ENCODE data around the gene ANKRD16.

ANKRD16 gene

GRCh38 chr10:5818894-5819293 lies 70.8 kb downstream of the ANKRD16 start:
- no peaks in the 10 kb centered on the region for H3K27me3 ChIP-seq (ENCODE audit: control insufficient read depth, insufficient read depth, low read length)
- no peaks in the 10 kb centered on the region for H3K36me3 ChIP-seq (ENCODE audit: control insufficient read depth, insufficient read depth, low read length)
- no peak overlapping the region for H3K27ac ChIP-seq (ENCODE audit: low read depth, low read length)
- H3K4me1 ChIP-seq (ENCODE audit: control insufficient read depth, insufficient read depth, low read length): peaks cover 9% of the 10 kb centered on the region
- H3K9ac ChIP-seq (ENCODE audit: low read length): no peak overlapping the region
- no peak overlapping the region for H3K4me3 ChIP-seq (ENCODE audit: low read length)

GRCh38 chr10:5818048-5818331 lies 71.7 kb downstream of the ANKRD16 start:
- Histone ChIP-seq H3K27ac (ENCODE audit: low read depth, low read length) (no peak overlapping the region), H3K9ac (ENCODE audit: low read length) (no peak overlapping the region), H3K4me1 (ENCODE audit: control insufficient read depth, insufficient read depth, low read length) (peaks cover 9% of the 10 kb centered on the region), H3K27me3 (ENCODE audit: control insufficient read depth, insufficient read depth, low read length) (no peaks in the 10 kb centered on the region), H3K4me3 (ENCODE audit: low read length) (no peak overlapping the region), H3K36me3 (ENCODE audit: control insufficient read depth, insufficient read depth, low read length) (no peaks in the 10 kb centered on the region)

GRCh38 chr10:5817322-5818047 lies 72.2 kb downstream of the ANKRD16 start:
- Histone ChIP-seq H3K4me1 (ENCODE audit: control insufficient read depth, insufficient read depth, low read length) (peaks cover 9% of the 10 kb centered on the region), H3K27ac (ENCODE audit: low read depth, low read length) (no peak overlapping the region), H3K27me3 (ENCODE audit: control insufficient read depth, insufficient read depth, low read length) (no peaks in the 10 kb centered on the region), H3K36me3 (ENCODE audit: control insufficient read depth, insufficient read depth, low read length) (no peaks in the 10 kb centered on the region), H3K9ac (ENCODE audit: low read length) (no peak overlapping the region), H3K4me3 (ENCODE audit: low read length) (no peak overlapping the region)

GRCh38 chr10:5816170-5816569 lies 73.5 kb downstream of the ANKRD16 start:
- Histone ChIP-seq H3K27ac (ENCODE audit: low read depth, low read length) (no peak overlapping the region), H3K9ac (ENCODE audit: low read length) (no peak overlapping the region), H3K27me3 (ENCODE audit: control insufficient read depth, insufficient read depth, low read length) (no peaks in the 10 kb centered on the region), H3K36me3 (ENCODE audit: control insufficient read depth, insufficient read depth, low read length) (no peaks in the 10 kb centered on the region), H3K4me1 (ENCODE audit: control insufficient read depth, insufficient read depth, low read length) (peaks cover 13% of the 10 kb centered on the region), H3K4me3 (ENCODE audit: low read length) (no peak overlapping the region)

- H3K4me3 ChIP-seq (ENCODE audit: low read length): peak overlapping the region; percentile 85
- H3K27me3 ChIP-seq (ENCODE audit: control insufficient read depth, insufficient read depth, low read length): no peaks in the 10 kb centered on the region
- H3K4me1 ChIP-seq (ENCODE audit: control insufficient read depth, insufficient read depth, low read length): peaks cover 19% of the 10 kb centered on the region
- no peaks in the 10 kb centered on the region for H3K36me3 ChIP-seq (ENCODE audit: control insufficient read depth, insufficient read depth, low read length)
- peak overlapping the region; percentile 74 for H3K9ac ChIP-seq (ENCODE audit: low read length)
- peak overlapping the region; percentile 93 for H3K27ac ChIP-seq (ENCODE audit: low read depth, low read length)
Observed at GRCh38 chr10:5814110-5815107, 75.3 kb downstream of the ANKRD16 start.

GRCh38 chr10:5813341-5814109 lies 76.2 kb downstream of the ANKRD16 start, which contains the start of gene GDI2:
TSS of gene GDI2 (minus strand) at chr10:5813434. CDS start at chr10:5813258, 176 bp downstream.
- no peaks in the 10 kb centered on the region for H3K27me3 ChIP-seq (ENCODE audit: control insufficient read depth, insufficient read depth, low read length)
- peak within 1 kb of the TSS; percentile 87 for H3K9ac ChIP-seq (ENCODE audit: low read length)
- H3K4me3 ChIP-seq (ENCODE audit: low read length): peak within 1 kb of the TSS; percentile 97
- peak within 1 kb of the TSS; percentile 98 for H3K27ac ChIP-seq (ENCODE audit: low read depth, low read length)
- no peaks in the 10 kb centered on the region for H3K36me3 ChIP-seq (ENCODE audit: control insufficient read depth, insufficient read depth, low read length)
- H3K4me1 ChIP-seq (ENCODE audit: control insufficient read depth, insufficient read depth, low read length): peaks cover 19% of the 10 kb centered on the region

- peaks cover 19% of the 10 kb centered on the region for H3K4me1 ChIP-seq (ENCODE audit: control insufficient read depth, insufficient read depth, low read length)
Observed at GRCh38 chr10:5813091-5813340, 76.7 kb downstream of the ANKRD16 start.

GRCh38 chr10:5812283-5813090 lies 77.2 kb downstream of the ANKRD16 start:
- Histone ChIP-seq H3K27me3 (ENCODE audit: control insufficient read depth, insufficient read depth, low read length) (no peaks in the 10 kb centered on the region), H3K4me1 (ENCODE audit: control insufficient read depth, insufficient read depth, low read length) (peaks cover 19% of the 10 kb centered on the region)

More at GRCh38 chr10:5813091-5813340, 76.7 kb downstream of the ANKRD16 start:
- Histone ChIP-seq H3K36me3 (ENCODE audit: control insufficient read depth, insufficient read depth, low read length) (no peaks in the 10 kb centered on the region), H3K27ac (ENCODE audit: low read depth, low read length) (peak overlapping the region; percentile 98), H3K4me3 (ENCODE audit: low read length) (peak overlapping the region; percentile 97), H3K27me3 (ENCODE audit: control insufficient read depth, insufficient read depth, low read length) (no peaks in the 10 kb centered on the region), H3K9ac (ENCODE audit: low read length) (peak overlapping the region; percentile 87)

More at GRCh38 chr10:5812283-5813090, 77.2 kb downstream of the ANKRD16 start:
- Histone ChIP-seq H3K9ac (ENCODE audit: low read length) (peak overlapping the region; percentile 87), H3K4me3 (ENCODE audit: low read length) (peak overlapping the region; percentile 97), H3K36me3 (ENCODE audit: control insufficient read depth, insufficient read depth, low read length) (no peaks in the 10 kb centered on the region), H3K27ac (ENCODE audit: low read depth, low read length) (peak overlapping the region; percentile 98)
